ENCODE results near the gene GOLIM4.

GOLIM4 gene

GRCh38 chr3:168051070-168051469 lies 44.7 kb downstream of the GOLIM4 start:
- ATAC-seq = no peak

GRCh38 chr3:168049367-168049974 lies 46.3 kb downstream of the GOLIM4 start:
- no peak for ATAC-seq
- TF ChIP-seq, protein P1, sequence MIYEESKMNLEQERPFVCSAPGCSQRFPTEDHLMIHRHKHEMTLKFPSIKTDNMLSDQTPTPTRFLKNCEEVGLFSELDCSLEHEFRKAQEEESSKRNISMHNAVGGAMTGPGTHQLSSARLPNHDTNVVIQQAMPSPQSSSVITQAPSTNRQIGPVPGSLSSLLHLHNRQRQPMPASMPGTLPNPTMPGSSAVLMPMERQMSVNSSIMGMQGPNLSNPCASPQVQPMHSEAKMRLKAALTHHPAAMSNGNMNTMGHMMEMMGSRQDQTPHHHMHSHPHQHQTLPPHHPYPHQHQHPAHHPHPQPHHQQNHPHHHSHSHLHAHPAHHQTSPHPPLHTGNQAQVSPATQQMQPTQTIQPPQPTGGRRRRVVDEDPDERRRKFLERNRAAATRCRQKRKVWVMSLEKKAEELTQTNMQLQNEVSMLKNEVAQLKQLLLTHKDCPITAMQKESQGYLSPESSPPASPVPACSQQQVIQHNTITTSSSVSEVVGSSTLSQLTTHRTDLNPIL (CRISPR knock-in tag; IDR thresholded peaks at IDR 0.05; ENCODE audit: low read depth) = no peak
- TF ChIP-seq ZC3H10 (CRISPR knock-in tag; IDR thresholded peaks at IDR 0.05) (no peak), ZNF565 (CRISPR knock-in tag; conservative IDR thresholded peaks at IDR 0.05; ENCODE audit: low read depth) (no peak), ESRRG (CRISPR knock-in tag; IDR thresholded peaks at IDR 0.05) (no peak), ZNF8 (CRISPR knock-in tag; IDR thresholded peaks at IDR 0.05) (no peak), OSR1 (CRISPR knock-in tag; IDR thresholded peaks at IDR 0.05) (no peak), PPARA (CRISPR knock-in tag; IDR thresholded peaks at IDR 0.05; ENCODE audit: borderline replicate concordance) (no peak), RARB (CRISPR knock-in tag; IDR thresholded peaks at IDR 0.05) (no peak), CSDC2 (CRISPR knock-in tag; IDR thresholded peaks at IDR 0.05) (no peak)
- TF ChIP-seq, protein P2, sequence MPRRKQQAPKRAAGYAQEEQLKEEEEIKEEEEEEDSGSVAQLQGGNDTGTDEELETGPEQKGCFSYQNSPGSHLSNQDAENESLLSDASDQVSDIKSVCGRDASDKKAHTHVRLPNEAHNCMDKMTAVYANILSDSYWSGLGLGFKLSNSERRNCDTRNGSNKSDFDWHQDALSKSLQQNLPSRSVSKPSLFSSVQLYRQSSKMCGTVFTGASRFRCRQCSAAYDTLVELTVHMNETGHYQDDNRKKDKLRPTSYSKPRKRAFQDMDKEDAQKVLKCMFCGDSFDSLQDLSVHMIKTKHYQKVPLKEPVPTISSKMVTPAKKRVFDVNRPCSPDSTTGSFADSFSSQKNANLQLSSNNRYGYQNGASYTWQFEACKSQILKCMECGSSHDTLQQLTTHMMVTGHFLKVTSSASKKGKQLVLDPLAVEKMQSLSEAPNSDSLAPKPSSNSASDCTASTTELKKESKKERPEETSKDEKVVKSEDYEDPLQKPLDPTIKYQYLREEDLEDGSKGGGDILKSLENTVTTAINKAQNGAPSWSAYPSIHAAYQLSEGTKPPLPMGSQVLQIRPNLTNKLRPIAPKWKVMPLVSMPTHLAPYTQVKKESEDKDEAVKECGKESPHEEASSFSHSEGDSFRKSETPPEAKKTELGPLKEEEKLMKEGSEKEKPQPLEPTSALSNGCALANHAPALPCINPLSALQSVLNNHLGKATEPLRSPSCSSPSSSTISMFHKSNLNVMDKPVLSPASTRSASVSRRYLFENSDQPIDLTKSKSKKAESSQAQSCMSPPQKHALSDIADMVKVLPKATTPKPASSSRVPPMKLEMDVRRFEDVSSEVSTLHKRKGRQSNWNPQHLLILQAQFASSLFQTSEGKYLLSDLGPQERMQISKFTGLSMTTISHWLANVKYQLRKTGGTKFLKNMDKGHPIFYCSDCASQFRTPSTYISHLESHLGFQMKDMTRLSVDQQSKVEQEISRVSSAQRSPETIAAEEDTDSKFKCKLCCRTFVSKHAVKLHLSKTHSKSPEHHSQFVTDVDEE (CRISPR knock-in tag; IDR thresholded peaks at IDR 0.05) = no peak

More at GRCh38 chr3:168051070-168051469, 44.7 kb downstream of the GOLIM4 start:
- TF ChIP-seq ZNF565 (CRISPR knock-in tag; conservative IDR thresholded peaks at IDR 0.05; ENCODE audit: low read depth) = no peak

DNA sequence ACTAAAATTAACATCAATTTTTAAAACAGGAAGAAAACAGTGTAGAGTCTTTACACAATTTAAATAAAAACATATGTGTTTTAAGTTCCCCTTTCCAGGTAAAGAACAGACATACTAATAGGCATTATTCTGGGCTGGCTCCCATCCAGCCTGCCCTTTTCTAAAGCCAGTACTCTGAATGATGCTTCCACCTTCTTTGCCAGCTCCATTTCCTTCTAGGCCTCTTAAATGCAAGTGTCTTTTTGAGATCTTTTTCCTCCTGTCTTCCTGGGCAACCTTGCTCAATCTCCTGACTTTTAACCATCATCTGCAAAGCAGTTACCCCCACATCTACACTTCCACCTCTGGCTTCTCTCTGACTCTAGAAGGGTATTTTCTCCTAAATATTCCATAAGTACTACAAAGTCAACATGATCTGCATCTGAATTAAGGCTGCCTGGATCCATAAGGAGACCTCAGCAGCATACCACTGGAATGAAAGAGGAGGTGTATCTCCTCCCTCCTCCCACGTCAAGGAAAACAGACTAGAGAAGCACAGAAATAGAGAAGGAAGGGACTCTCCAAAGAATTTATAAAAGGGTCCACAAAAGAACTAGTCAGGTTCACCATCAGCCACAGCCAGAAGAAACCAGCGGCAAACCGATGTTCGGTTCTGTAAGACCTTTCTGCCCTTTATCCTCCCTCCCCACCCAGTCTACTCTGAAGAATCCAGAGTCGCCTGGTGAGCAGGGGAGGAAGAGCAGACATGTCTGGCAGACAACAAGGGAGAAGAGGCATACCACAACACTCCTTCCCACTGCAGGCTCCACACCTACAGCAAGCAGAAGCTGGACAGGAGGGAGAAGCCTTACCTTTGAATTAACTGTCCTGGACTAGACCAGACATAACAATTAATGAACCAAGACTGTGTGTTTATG lies 47.1 kb downstream of the GOLIM4 start:
- no peak for TF ChIP-seq ZFP30 (CRISPR knock-in tag; IDR thresholded peaks at IDR 0.05)
- TF ChIP-seq OSR1 (CRISPR knock-in tag; IDR thresholded peaks at IDR 0.05) = no peak
- TF ChIP-seq ZNF8 (CRISPR knock-in tag; IDR thresholded peaks at IDR 0.05) = no peak
- no peak for TF ChIP-seq ZC3H10 (CRISPR knock-in tag; IDR thresholded peaks at IDR 0.05)
- TF ChIP-seq PPARA (CRISPR knock-in tag; IDR thresholded peaks at IDR 0.05; ENCODE audit: borderline replicate concordance) = no peak
- TF ChIP-seq SNAI2 (CRISPR knock-in tag; IDR thresholded peaks at IDR 0.05) = no peak
- no peak for TF ChIP-seq ESRRG (CRISPR knock-in tag; IDR thresholded peaks at IDR 0.05)
- no peak for TF ChIP-seq ARNTL (CRISPR knock-in tag; IDR thresholded peaks at IDR 0.05; ENCODE audit: borderline replicate concordance, low read depth)
- ATAC-seq = no peak

GRCh38 chr3:168047936-168048335 lies 47.8 kb downstream of the GOLIM4 start:
- no peak for TF ChIP-seq PATZ1 (CRISPR knock-in tag; IDR thresholded peaks at IDR 0.05; ENCODE audit: borderline replicate concordance)
- ATAC-seq = no peak

DNA sequence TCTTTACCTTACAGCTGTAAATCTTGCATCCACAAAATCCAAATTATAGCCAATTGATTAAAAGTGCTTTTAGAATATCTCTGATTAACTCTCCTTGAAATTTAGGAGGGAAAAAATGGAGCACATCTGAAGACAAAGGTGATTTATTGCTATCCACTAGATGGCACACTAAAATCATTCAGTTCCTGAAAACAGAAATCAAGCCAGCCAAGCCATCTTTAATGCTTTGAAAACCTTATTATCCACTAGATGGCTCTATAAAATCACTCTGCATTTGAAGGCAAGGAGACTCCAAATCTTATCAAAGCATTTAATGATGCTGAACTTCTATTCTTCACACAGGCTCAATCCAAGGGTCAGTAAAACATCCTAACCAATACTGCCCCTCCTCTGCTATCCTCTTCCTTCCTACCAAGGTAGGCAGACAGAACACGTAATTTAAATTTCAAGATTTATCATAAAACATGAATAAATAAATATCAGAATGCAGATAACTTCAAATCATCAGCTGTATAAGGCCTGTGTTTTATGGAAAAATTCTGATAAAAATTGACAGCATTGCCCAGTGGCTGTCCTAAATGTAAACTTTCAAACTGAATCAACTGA lies 48.4 kb downstream of the GOLIM4 start:
- peak; percentile 84 for ATAC-seq
- TF ChIP-seq CSRNP3 (CRISPR knock-in tag; IDR thresholded peaks at IDR 0.05) = no peak
- no peak for TF ChIP-seq PPARA (CRISPR knock-in tag; IDR thresholded peaks at IDR 0.05; ENCODE audit: borderline replicate concordance)
- TF ChIP-seq ISL1 (CRISPR knock-in tag; IDR thresholded peaks at IDR 0.05) = no peak
- TF ChIP-seq TOX (CRISPR knock-in tag; IDR thresholded peaks at IDR 0.05; ENCODE audit: borderline replicate concordance) = no peak
- TF ChIP-seq ZNF565 (CRISPR knock-in tag; conservative IDR thresholded peaks at IDR 0.05; ENCODE audit: low read depth) = no peak
- TF ChIP-seq RARB (CRISPR knock-in tag; IDR thresholded peaks at IDR 0.05) = no peak

Measured in SK-N-SH treated with all-trans-retinoic acid at 6 μM for 48 hours (cell line).